Stimulated activated CD8-positive, alpha-beta memory T cell treated with anti-CD3 and anti-CD28 coated beads, Interleukin-7, amount 100 ng/mL, for 48 hours (primary cell): ENCODE results near the gene CCNF.

Experiments used
- DNase-seq, 2 donors: peaks; one replicate each; pipeline ENCODE4 v3.0.0-alpha.2; 2020; ENCODE audit warnings: low read depth in 1 of 2; ENCODE audit errors: extremely low read depth in 1 of 2

CCNF gene

GRCh38 chr16:2483939-2484897 lies 55.0 kb downstream of the CCNF start:
- no peak for DNase-seq

- no peak for DNase-seq
These were observed 55.8 kb downstream of the CCNF start for GRCh38 chr16:2484898-2485508.

DNA sequence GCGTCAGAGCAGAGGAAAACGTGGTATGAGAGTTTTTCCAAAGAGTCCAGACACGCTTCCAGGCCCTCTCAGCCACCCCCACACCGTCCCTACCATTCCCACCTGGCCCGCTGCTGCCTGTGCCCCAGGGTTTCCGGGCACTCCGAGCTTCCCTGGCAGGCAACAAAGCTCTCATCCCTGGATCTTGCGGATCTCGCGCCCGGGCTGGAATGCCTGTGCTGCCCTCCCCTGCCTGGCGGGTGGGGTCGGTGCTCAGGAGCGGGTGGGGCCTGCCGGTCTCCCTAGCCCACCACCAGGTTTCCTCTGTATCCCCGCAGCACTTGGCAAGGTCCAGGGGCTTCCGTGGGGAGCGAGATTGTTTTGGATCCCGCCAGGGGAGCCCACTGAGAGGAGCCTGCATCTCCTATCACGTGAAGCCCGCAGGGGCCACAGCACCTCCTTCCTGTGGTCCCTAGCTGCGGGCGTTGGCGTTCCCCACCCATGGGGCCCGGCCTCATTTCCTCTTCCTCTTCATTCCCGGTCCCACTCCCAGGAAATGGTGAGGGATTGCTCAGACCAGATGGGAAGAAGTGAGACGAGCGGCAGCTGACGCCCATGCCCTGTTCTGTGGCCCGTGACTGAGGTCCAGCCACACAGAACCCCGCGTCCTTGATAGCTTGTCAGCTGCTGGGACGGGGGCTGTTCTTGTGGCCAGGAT lies 56.7 kb downstream of the CCNF start:
- no peak for DNase-seq

GRCh38 chr16:2486645-2487516 lies 57.6 kb downstream of the CCNF start:
- peak; percentile 44 to 63 for DNase-seq

- no peak for DNase-seq
These were observed 58.2 kb downstream of the CCNF start for GRCh38 chr16:2487517-2487842.

DNA sequence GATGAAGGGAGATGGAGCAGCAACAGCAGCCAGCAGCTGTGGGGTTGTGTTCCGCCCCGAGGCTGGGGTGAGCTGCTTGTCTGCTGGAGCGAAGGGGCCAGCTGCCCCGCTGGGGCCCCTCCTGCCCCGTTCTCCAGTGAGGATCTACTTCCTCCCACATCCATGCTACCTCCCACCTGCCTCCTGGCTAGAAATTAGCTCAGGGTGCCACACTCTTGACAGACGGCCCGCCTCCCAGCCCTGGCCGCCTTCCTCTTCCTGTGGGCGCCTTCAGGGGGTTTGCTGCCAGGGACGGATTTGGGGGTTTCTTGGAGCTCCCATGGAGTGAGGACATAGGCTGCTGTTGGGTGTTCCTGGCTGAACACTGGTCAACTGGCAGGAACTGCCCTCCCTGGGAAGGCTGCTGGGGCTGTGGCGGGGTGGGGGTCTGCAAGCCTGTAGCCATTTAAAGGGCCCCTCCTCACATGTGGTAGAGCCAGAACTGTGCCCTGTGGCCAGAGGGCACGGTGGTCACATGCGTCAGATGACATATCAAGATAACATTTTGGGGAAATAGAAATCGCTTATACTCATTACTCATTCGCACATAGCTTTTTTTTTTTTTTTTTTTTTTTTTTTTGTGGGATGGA lies 58.8 kb downstream of the CCNF start:
- no peak for DNase-seq

GRCh38 chr16:2489581-2489980 lies 60.3 kb downstream of the CCNF start:
- no peak for DNase-seq

DNA sequence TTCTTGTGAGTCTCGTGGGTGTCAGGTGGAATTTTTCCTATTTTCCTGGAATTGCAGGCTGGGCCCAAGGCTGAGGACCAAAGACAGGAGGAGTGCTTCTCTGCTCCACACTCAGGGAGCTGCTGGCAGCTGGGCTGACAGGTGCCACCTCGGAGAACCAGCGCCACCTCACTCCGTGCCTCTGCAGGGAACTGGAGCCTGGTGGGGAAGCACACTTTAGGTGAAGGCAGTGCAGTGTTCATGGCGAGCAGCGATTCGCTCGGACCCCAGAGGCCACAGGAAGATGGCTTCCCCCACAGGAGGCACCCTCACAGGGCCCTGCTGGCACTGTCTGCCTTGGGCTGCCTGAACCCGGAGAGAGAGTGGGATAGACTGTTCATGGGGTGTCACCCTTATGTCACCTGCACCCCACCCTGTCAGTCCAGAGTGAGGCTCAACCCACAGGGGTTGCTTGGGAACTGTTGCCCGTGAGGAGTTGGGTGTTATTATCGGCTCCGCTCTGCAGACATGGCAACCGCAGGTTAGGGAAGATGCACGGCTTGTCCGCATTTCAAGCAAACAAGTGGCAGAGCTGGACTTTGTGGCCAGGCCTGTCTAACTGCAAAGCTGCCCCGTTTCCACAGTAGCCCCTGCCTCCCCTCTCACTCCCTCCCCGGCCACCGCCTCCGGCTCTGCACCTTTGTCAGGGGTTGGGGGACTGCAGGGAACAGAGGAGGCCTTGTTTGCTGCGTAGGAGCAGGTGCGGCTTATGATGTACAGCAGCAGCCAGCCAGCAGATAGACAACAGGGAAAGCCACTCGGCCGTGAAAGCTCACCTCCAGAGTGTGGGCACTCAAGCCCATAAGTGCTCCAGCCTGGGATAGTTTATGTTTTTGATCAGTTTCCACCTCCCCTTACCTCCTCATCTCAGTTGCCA lies 61.2 kb downstream of the CCNF start:
- DNase-seq, result no peak

GRCh38 chr16:2492292-2492691 lies 63.0 kb downstream of the CCNF start:
- DNase-seq, result no peak

DNA sequence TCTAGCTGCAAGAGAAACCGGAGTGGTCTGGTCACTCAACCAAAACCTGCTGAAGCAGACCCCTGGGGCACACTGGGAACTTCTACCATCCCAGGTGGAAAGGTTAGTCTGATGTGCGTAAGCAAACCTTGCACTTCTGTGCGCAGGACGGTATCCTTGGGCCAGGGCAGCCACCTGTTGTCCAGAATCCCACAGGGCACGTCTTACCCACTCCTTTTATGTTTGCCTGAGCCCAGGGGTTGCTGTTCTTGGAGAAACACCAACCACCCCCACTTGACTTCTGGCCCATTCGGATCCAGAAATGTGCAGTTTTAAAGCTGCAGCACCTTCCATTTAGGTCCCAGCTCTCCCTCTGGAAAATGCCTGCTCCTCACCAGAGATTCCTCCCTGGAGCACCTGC lies 64.4 kb downstream of the CCNF start:
- DNase-seq, result no peak

GRCh38 chr16:2494616-2495015 lies 65.4 kb downstream of the CCNF start:
- DNase-seq, result no peak

DNA sequence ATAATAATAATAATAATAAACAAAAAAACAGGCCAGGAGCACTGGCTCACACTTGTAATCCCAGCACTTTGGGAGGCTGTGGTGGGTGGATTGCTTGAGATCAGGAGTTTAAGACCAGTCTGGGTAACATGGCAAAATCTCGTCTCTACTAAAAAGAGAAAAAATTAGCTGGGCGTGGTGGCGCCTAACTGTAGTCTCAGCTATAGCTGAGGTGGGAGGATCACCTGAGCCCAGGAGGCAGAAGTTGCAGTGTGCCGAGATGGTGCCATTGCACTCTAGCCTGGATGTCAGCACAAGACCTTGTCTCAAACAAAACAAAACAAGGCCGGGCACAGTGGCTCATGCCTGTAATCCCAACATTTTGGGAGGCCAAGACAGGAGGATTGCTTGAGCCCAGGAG lies 65.8 kb downstream of the CCNF start:
- DNase-seq, result no peak

DNA sequence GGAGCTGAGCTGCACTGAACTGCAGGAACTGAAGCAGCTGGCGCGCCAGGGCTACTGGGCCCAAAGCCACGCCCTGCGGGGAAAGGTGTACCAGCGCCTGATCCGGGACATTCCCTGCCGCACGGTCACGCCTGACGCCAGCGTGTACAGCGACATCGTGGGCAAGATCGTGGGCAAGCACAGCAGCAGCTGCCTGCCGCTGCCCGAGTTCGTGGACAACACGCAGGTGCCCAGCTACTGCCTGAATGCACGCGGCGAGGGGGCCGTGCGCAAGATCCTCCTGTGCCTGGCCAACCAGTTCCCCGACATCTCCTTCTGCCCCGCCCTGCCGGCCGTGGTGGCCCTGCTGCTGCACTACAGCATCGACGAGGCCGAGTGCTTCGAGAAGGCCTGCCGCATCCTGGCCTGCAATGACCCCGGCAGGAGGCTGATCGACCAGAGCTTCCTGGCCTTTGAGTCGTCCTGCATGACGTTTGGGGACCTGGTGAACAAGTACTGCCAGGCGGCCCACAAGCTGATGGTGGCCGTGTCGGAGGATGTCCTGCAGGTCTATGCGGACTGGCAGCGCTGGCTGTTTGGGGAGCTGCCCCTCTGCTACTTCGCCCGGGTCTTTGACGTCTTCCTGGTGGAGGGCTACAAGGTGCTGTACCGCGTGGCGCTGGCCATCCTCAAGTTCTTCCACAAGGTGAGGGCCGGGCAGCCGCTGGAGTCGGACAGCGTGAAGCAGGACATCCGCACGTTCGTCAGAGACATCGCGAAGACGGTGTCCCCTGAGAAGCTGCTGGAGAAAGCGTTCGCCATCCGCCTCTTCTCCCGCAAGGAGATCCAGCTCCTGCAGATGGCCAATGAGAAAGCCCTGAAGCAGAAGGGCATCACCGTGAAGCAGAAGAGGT lies 67.2 kb downstream of the CCNF start:
- no peak for DNase-seq

DNA sequence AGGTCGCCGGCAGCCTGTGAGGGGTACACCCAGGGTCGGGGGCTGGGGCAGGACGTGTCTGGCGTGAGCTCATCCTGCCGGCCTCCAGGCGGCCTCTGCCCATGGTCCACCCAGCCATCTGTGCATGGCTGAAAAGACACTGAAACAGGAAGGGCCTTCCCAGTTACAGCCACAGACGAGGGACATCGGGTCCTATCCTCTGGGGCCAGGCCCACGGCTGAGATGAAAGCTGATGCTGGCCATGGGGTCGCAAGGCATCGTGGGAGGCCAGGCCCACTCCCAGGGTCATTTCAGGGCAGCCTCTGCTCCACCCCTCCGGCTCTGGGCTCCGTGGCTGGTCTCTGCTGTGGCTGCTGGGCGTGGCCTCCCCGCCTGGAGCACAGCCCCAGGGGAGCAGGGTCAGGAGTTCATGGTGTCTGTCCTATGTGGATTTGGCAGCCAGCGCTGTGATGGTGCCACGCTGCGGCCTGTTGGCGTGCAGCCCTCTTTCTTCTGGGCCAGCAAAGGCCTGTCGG lies 67.9 kb downstream of the CCNF start:
- no peak for DNase-seq

DNA sequence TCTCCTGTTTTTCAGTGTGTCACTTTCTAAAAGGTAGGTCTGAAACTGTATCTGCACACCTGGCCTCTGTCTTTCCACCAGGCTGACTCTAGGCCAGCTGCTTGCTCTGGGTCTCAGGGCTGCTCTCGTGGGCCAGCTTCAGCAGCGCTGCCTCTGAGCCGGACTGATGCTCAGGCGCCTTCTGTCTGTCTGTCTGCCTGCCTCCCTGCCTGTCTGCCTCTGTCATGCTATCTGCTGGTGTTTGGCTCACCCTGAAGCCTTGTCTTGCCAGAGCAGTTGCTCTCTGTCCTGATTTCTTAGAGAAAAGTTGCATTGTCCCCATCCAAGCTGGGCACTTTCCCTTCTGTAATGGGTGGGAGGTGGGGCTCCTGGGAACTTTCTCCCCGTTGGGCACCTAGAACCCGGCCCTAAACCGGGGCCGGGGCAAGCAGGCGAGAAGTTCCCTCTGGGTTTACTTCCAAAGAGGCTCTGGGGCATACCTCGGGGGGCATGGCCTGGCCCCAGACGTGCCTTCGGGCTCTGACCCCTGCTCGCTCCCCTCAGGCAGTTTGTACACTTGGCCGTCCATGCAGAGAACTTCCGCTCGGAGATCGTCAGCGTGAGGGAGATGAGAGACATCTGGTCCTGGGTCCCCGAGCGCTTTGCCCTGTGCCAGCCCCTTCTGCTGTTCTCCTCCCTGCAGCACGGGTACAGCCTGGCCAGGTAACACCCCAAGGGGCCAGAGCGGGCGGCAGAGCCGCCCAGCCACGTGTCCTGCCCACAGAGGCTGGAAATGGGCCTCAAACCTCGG lies 68.6 kb downstream of the CCNF start:
- DNase-seq, result no peak

- DNase-seq, result no peak
These were observed 69.4 kb downstream of the CCNF start for GRCh38 chr16:2498531-2499253.

DNA sequence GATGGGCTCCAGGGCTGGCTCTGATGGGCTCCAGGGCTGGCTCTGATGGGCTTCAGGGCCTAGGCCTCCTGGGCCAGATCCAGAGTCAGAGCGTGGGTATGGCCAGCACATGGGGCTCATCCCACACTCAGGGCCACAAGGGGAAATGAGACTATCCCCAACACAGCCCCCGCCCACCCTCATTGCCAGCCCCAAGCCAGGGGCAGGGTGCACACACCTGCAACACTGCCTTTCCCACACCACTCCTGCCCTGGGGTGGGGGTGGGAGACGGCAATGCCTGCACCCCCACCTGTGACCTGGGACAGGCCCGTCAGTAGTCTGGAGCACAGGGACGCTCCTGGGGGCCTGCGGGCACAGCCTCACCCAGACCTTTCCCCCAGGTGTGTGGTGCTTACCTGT lies 70.2 kb downstream of the CCNF start:
- no peak for DNase-seq
